Natural killer cell treated with Interleukin-12 subunit alpha and Interleukin-12 subunit beta and Interleukin-15 and Interleukin-18, amount 100 ng/mL, for 72 hours (primary cell): Measurements from ENCODE around the gene IL20. TPM values are rescaled to one million over a fixed set of nuclear protein-coding genes. Genes with fewer than 3 reads are reported as not detected.

Experiments
- ATAC-seq, 2 donors: fragments of 150-1000 bp; cut with Tn5 transposase in 1 of 2; sonication (Bioruptor Pico), chemical (Tn5 transposase) in 1 of 2; 2 replicates each; pipeline ENCODE4 v1.10.0; 2021
- DNase-seq: peaks from one replicate; pipeline ENCODE4 v3.0.0; 2022; ENCODE audit warnings: low spot score
- H3K27ac Mint-ChIP-seq, 2 donors: 1 replicate in 1 of 2; 2 replicates in 1 of 2; pipeline ENCODE4 v1.8.0; 2022; ENCODE audit warnings: mixed read lengths in 2 of 2, mild to moderate bottlenecking in 1 of 2, moderate library complexity in 1 of 2
- H3K27me3 Mint-ChIP-seq, 2 donors: 1 replicate in 1 of 2; 2 replicates in 1 of 2; pipeline ENCODE4 v1.8.0; 2022; ENCODE audit warnings: mixed read lengths in 2 of 2
- H3K36me3 Mint-ChIP-seq: one replicate; pipeline ENCODE4 v1.8.0; 2022; ENCODE audit warnings: mixed read lengths
- H3K4me1 Mint-ChIP-seq, 2 donors: 1 replicate in 1 of 2; 2 replicates in 1 of 2; pipeline ENCODE4 v1.8.0; 2022; ENCODE audit warnings: low read depth in 2 of 2, mixed read lengths in 2 of 2, mild to moderate bottlenecking in 1 of 2
- H3K4me3 Mint-ChIP-seq: one replicate; pipeline ENCODE4 v1.8.0; 2022; ENCODE audit warnings: mixed read lengths
- H3K9me3 Mint-ChIP-seq: 2 replicates; pipeline ENCODE4 v1.8.0; 2022; ENCODE audit warnings: mixed read lengths
- total RNA-seq, 2 donors: library from RNA; stranded (reverse); gene quantifications; one replicate each; pipeline ENCODE4 v1.2.3, GENCODE V29; 2022

Gene IL20
- total RNA-seq, 2 donors from 2014 or later, result not detected

DNA sequence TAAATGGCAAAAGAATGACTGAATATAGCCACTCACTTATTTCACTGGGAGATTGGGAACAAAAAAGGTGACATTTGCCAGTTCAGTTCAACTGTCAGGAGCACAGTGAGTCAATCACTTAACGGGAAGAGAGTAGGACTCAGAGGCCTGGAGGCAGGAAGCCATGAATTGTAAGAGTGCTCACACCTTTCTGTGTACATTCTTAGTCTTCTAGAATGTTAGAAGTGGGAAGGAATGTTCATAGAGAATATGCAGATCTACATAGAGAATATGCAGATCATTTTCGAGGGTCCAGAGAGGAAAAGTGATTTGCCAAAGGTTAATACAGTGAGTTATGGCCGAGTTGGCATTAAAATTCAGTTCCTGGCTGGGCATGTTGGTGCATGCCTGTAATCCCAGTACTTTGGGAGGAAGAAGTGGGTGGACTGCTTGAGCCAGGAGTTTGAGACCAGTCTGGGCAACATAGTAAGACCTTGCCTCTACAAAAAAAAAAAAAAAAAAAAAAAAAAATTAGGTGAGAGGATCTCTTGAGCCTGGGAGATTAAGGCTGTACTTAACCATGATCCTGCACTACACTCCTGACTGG lies 8.3 kb downstream of the IL20 start:
- peaks cover 8% of the 10 kb centered on the region in 2 donors for H3K27me3 Mint-ChIP-seq
- DNase-seq, result no peak
- peaks cover 21% of the 10 kb centered on the region for H3K36me3 Mint-ChIP-seq
- H3K9me3 Mint-ChIP-seq, result peaks cover 10% of the 10 kb centered on the region
- no peaks in the 10 kb centered on the region for H3K4me1 Mint-ChIP-seq
- H3K27ac Mint-ChIP-seq, result no peak overlapping the region
- no peak overlapping the region for H3K4me3 Mint-ChIP-seq
- ATAC-seq, result no peak

DNA sequence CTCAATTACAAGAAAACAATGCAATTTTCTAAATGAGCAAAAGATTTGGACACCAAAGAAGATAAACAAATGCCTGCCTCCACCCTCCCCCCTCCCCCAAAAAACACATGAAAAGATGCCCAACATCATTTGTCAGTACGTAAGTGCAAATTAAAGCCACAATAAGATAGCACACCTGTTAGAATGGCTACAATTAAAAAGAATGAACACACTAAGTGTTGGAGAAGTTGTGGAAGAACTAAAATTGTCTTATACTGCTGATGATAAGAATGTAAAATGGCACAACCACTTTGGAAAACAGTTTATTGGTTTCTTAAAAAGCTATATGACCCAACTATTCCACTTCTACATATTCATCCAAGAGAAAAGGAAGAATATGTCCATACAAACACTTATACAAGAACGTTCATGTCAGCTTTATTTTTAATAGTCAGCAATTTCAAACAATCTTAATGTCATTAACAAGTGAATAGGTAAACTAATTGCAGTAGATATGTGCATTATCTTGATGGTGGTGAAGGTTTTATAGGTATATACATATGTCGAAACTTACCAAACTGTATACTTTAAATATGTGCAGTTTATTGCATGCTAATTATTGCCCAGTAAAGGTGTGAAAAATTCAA lies 10.4 kb downstream of the IL20 start:
- Mint-ChIP-seq H3K27me3 (peaks cover 7 to 8% of the 10 kb centered on the region in 2 donors), H3K27ac (no peak overlapping the region), H3K4me3 (no peak overlapping the region), H3K9me3 (peaks cover 10% of the 10 kb centered on the region), H3K4me1 (no peaks in the 10 kb centered on the region), H3K36me3 (peaks cover 21% of the 10 kb centered on the region)
- ATAC-seq, result no peak
- DNase-seq, result no peak

DNA sequence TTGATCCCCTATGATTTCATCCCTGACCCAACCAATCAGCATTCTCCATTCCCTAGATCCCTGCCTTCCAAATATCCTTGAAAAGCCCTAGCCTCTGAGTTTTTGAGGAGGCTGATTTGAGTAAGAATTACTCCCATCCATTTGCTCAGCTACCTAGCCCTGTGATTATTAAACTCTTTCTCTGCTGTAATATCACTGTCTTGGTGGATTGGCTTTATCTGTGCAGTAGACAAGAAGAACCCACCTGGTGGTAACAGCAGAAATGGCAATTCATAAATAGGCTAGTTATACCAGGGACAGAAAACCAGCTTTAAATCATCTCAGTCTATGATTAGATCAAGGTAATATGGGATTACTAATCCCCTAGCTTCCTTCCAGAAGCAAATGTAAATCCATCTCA lies 13.0 kb downstream of the IL20 start:
- Mint-ChIP-seq H3K4me1 (no peaks in the 10 kb centered on the region), H3K9me3 (peaks cover 10% of the 10 kb centered on the region)
- ATAC-seq, result no peak

DNA sequence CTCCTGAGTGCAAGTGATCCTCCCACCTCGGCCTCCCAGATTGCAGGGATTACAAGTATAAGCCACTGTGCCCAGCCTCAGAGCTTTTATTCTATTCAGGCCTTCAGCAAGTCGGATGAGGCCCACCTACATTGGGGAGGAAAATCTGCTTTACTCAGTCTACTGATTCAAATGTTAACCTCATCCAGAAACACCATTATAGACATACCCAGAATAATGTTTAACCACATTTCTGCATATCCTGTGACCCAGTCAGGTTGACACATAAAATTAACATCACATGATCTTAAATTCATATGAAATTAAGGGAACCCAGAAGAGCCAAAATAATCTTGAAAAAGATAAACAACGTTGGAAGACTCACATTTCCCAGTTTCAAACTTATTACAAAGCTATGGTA lies 14.9 kb downstream of the IL20 start:
- ATAC-seq (no peak), DNase-seq (no peak)
- Mint-ChIP-seq H3K9me3 (peaks cover 10% of the 10 kb centered on the region), H3K27ac (no peak overlapping the region), H3K36me3 (peaks cover 16% of the 10 kb centered on the region), H3K27me3 (peaks cover 8% of the 10 kb centered on the region in 2 donors), H3K4me3 (no peak overlapping the region), H3K4me1 (peaks cover 0 to 3% of the 10 kb centered on the region in 2 donors)

More for the DNA sequence above, 13.0 kb downstream of the IL20 start:
- no peak overlapping the region for H3K4me3 Mint-ChIP-seq
- H3K36me3 Mint-ChIP-seq, result peaks cover 21% of the 10 kb centered on the region
- no peak overlapping the region for H3K27ac Mint-ChIP-seq
- H3K27me3 Mint-ChIP-seq, result peaks cover 7 to 8% of the 10 kb centered on the region in 2 donors
- DNase-seq, result no peak

DNA sequence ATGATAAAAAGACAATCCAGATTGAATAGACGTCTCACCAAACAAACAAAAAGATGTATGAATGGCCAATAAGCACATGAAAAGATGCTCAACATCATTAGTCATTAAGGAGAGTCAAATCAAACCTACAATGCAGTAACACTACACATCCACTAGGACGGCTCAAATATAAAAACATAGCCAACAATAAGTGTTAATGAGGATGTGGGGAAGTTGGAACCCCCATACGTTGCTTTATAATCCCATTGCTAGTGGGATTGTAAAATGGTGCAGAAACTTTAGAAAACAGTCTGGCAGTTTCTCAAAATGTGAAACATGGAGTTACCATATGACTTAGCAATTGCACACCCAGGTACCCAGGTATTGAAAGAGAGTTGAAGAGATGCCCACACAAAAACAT lies 17.1 kb downstream of the IL20 start:
- peaks cover 0 to 3% of the 10 kb centered on the region in 2 donors for H3K4me1 Mint-ChIP-seq
- peaks cover 6% of the 10 kb centered on the region for H3K9me3 Mint-ChIP-seq
- no peak for ATAC-seq
- DNase-seq, result no peak
- peaks cover 6% of the 10 kb centered on the region for H3K36me3 Mint-ChIP-seq
- H3K27ac Mint-ChIP-seq, result no peak overlapping the region
- peaks cover 0 to 9% of the 10 kb centered on the region in 2 donors for H3K27me3 Mint-ChIP-seq
- H3K4me3 Mint-ChIP-seq, result no peak overlapping the region

DNA sequence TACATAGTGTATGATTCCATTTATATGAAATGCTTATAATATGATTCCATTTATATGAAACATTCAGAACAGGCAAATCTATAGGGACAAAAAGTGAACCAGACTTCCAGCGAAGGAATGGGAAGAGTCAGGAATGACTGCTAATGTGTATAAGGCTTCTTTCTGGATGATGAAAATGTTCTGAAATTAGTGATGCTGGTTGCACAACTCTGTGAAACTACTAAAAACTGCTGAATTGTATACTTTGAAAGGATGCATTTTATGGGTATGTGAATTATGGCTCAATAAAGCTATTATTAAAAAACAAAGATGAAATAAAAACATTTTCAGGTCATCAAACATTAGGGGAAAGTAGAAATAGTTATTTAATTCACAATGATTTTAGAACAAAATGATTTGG lies 17.7 kb downstream of the IL20 start:
- ATAC-seq, result no peak
- Mint-ChIP-seq H3K27ac (no peak overlapping the region), H3K4me1 (peaks cover 0 to 3% of the 10 kb centered on the region in 2 donors), H3K4me3 (no peak overlapping the region), H3K9me3 (peaks cover 4% of the 10 kb centered on the region), H3K27me3 (peaks cover 0 to 9% of the 10 kb centered on the region in 2 donors), H3K36me3 (peaks cover 4% of the 10 kb centered on the region)
- no peak for DNase-seq

DNA sequence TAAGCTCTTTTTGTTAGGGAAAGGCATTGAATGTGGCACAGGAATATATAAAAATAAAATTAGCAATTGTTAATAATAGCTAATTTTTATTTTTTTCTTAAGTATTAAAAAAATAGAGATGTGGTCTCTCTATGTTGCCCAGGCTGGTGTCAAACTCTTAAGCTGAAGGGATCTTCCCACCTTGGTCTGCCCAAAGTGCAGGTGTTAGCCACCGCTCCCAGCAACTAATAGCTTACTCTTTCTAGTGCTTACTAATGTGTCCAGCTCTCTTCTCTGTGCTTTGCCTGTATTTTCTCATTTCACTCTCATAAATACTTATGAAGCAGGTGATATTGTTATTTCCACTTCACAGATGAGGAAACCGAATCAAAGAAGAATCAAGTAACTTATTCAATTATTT lies 18.5 kb downstream of the IL20 start:
- Mint-ChIP-seq H3K4me1 (peaks cover 0 to 3% of the 10 kb centered on the region in 2 donors), H3K4me3 (no peak overlapping the region), H3K27me3 (peaks cover 0 to 9% of the 10 kb centered on the region in 2 donors), H3K9me3 (no peaks in the 10 kb centered on the region), H3K36me3 (no peaks in the 10 kb centered on the region), H3K27ac (no peak overlapping the region)
- ATAC-seq (no peak), DNase-seq (no peak)

DNA sequence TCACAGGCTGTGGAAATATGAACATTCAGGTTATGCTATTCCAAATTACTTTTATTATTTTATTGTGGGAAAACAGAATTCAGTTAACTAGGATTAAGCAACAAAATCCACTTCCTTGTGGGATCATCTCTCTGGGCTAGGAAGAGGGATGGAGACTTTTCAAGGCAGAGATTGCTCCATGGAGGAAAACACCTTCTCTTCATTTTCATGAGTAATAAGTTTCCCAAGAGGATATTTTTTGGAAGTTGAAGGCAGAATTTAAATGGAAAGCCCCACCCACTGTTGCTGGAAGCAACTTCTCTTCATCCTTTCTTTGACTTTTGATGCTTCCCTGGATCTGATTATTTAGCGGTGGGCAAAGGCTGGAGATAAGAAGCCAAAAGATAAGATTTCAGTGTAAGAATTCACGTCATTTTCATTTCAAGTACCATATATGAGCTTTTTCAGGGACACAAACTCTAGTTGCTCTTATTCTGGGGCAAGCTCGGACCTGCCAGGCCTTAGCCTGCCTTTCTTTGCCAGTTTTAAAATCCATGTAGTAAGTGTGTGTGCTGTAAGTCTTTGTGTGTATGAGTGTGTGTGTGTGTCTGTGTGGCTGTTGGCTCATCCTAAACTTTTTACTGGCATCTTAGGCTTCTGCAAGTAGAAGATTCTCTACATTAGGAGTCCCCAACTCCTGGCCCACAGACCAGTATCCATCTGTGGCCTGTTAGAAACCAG lies 20.1 kb downstream of the IL20 start:
- DNase-seq (no peak), ATAC-seq (no peak)
- Mint-ChIP-seq H3K9me3 (no peaks in the 10 kb centered on the region), H3K4me1 (peaks cover 0 to 3% of the 10 kb centered on the region in 2 donors), H3K36me3 (no peaks in the 10 kb centered on the region), H3K27ac (no peak overlapping the region), H3K27me3 (peaks cover 0 to 9% of the 10 kb centered on the region in 2 donors), H3K4me3 (no peak overlapping the region)

DNA sequence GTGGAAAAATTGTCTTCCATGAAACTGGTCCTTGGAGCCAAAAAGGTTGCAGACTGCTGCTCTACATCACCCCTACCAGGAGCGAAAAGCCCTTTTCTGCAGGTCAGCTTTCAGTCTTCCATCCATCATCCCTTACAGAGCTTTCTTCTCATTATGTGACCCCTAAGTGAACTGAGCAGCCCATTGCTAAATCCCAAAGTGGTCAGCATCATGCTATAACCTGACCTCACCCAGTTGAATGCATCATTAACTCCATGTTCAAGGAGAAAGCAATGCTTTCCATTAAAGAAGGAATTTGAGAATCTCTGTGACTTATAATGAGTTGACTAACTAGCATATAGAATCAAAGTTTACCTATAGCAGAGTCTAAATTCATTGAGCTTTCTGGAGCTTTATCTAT lies 21.4 kb downstream of the IL20 start:
- DNase-seq (no peak), ATAC-seq (no peak)
- no peaks in the 10 kb centered on the region for H3K9me3 Mint-ChIP-seq
- H3K4me1 Mint-ChIP-seq, result peaks cover 0 to 3% of the 10 kb centered on the region in 2 donors
- H3K27me3 Mint-ChIP-seq, result peaks cover 8 to 9% of the 10 kb centered on the region in 2 donors
- H3K27ac Mint-ChIP-seq, result no peak overlapping the region
- H3K4me3 Mint-ChIP-seq, result no peak overlapping the region
- no peaks in the 10 kb centered on the region for H3K36me3 Mint-ChIP-seq

DNA sequence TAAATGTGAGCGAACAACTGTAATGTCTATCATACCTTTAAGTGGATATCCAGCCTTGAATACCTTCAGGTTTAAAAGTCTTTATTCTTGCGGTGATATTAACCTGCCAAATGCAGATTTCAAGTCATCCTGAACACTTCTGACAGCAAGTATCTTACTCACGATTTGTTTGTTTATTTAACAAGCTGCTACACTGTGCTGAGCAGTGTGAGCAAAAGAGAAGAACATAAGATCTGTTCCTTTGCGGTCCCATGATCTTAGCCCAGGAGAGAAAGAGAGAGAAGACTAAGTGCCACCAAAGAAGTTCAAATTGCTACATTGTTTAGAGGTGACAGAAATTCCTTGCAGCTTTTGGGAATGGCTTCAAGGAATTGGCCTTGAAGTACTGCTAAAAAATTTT lies 22.3 kb downstream of the IL20 start:
- no peak overlapping the region for H3K4me3 Mint-ChIP-seq
- no peak overlapping the region for H3K27ac Mint-ChIP-seq
- no peaks in the 10 kb centered on the region for H3K9me3 Mint-ChIP-seq
- H3K36me3 Mint-ChIP-seq, result no peaks in the 10 kb centered on the region
- peaks cover 8 to 9% of the 10 kb centered on the region in 2 donors for H3K27me3 Mint-ChIP-seq
- DNase-seq, result no peak
- peaks cover 0 to 3% of the 10 kb centered on the region in 2 donors for H3K4me1 Mint-ChIP-seq
- ATAC-seq, result no peak

DNA sequence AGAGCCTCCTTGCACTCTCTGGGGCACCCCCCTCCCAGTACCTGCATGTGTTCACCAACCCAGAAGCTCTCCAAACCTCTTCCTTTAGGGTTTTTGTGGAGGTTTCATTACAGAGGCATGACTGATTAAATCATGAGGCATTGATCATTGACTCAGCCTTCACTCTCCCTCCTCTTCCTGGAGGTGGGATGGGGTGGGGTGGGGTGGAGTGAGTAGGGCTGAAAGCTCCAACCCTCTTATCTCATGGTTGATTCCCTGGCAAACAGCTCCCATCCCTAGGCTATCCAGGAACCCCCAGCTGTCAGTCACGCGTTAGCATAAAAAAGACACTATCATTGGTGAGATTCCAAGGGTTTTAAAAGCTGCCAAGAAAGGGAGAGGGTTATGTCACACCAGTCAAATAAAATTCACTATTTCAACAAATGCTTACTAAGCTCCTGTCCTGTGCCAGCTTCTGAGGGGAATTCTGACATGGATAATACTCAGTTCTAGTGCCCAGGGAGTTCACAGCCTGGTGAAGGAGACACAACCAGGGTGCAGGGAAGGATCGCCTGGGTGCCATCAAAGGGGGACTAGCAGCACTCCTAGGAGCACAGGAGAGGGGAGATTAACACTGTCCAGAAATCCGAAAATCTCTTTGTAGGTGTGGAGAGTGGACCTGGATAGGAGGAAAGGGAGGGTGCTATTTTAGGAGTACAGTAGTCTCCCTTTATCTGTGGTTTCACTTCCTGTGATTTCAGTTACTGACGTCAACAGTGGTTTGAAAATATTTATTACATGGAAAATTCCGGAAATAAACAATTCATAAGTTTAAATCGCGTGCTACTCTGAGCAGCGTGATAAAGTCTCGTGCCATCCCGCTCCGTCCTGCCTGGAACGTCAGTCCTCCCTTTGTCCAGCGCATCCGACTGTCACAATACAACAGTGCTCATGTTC lies 25.0 kb downstream of the IL20 start:
- no peak overlapping the region for H3K27ac Mint-ChIP-seq
- DNase-seq (no peak), ATAC-seq (peak in 1 of 2 donors; percentile 44)
- no peaks in the 10 kb centered on the region for H3K4me1 Mint-ChIP-seq
- H3K27me3 Mint-ChIP-seq, result peaks cover 13 to 14% of the 10 kb centered on the region in 2 donors
- no peaks in the 10 kb centered on the region for H3K9me3 Mint-ChIP-seq
- H3K36me3 Mint-ChIP-seq, result no peaks in the 10 kb centered on the region
- H3K4me3 Mint-ChIP-seq, result no peak overlapping the region

DNA sequence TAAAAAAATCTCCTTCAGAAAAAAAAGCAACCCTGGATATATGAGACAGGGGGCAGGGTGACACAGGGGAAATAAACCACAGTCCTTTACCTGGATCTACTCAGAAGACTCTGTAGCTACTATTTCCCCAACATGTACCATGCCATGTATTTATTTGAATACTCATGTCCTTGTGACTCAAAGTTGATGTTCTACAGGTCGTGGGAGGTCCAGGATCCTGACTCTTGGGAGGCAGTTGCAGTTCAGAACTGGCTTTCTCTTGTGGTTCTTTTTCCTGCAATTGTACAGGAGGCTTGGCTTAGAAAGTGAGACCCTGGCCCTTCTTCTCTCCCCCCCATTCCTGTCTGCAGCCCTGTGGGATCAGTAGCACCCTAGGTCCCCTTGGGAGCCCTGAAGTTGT lies 26.0 kb downstream of the IL20 start:
- no peak overlapping the region for H3K4me3 Mint-ChIP-seq
- no peak for DNase-seq
- ATAC-seq, result no peak
- H3K9me3 Mint-ChIP-seq, result no peaks in the 10 kb centered on the region
- H3K36me3 Mint-ChIP-seq, result no peaks in the 10 kb centered on the region
- no peak overlapping the region for H3K27ac Mint-ChIP-seq
- H3K4me1 Mint-ChIP-seq, result no peaks in the 10 kb centered on the region
- peaks cover 13 to 14% of the 10 kb centered on the region in 2 donors for H3K27me3 Mint-ChIP-seq

DNA sequence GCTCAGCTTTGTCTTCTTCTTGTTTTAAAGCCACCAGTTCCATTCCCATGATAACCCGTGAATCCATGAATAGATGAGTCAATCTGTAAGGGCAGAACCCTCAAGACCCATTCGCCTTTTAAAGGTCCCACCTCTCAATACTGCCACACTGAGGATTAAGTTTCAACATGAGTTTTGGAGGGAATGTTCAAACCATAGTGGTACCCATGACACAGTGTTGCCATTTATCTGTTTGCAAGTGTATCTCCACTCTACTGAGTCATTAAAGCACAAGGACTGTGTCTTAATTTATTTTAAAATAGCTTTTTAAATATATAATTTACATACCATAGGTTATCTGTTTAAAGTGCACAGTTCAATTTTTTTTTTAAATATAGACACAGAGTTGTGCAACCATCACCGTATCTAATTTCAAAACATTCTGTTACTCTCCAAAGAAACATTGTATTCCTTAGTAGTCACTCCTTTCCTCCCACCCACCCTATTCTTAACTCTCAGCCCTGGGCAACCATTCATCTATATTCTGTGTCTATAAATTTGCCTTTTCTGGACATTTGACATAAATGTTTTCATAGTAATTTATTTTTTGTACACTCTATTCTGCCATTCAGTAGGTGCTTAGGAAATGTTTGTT lies 27.0 kb downstream of the IL20 start:
- no peaks in the 10 kb centered on the region for H3K36me3 Mint-ChIP-seq
- H3K4me1 Mint-ChIP-seq, result no peaks in the 10 kb centered on the region
- DNase-seq (no peak), ATAC-seq (no peak)
- H3K4me3 Mint-ChIP-seq, result no peak overlapping the region
- H3K27me3 Mint-ChIP-seq, result peaks cover 14% of the 10 kb centered on the region in 2 donors
- no peak overlapping the region for H3K27ac Mint-ChIP-seq
- no peaks in the 10 kb centered on the region for H3K9me3 Mint-ChIP-seq
